NT2/D1 (cell line): ENCODE data around the gene PAOX.

Experiments used
- DNase-seq: peaks from one replicate; pipeline ENCODE4 v3.0.0-alpha.2; 2011; ENCODE audit warnings: low read depth, low spot score
- H3K27me3 ChIP-seq: 2 replicates; pipeline ENCODE4 v1.6.0; 2011; ENCODE audit warnings: mild to moderate bottlenecking; ENCODE audit not compliant: insufficient read length, insufficient read depth
- H3K36me3 ChIP-seq: 2 replicates; pipeline ENCODE4 v1.6.1; 2011; ENCODE audit warnings: mild to moderate bottlenecking, low read length, mixed read lengths; ENCODE audit not compliant: insufficient read depth, insufficient read length
- H3K4me1 ChIP-seq: 2 replicates; pipeline ENCODE4 v1.5.1; 2011; ENCODE audit not compliant: insufficient read depth, insufficient read length
- H3K4me3 ChIP-seq: 2 replicates; pipeline ENCODE4 v1.5.1; 2011; ENCODE audit warnings: low read depth; ENCODE audit not compliant: insufficient read length
- H3K9ac ChIP-seq: 2 replicates; pipeline ENCODE4 v1.6.0; 2011; ENCODE audit warnings: low read depth; ENCODE audit not compliant: insufficient read length
- H3K9me3 ChIP-seq: 2 replicates; pipeline ENCODE4 v1.5.1; 2011; ENCODE audit warnings: mild to moderate bottlenecking, low read length; ENCODE audit not compliant: insufficient read depth
- SUZ12 ChIP-seq: IDR thresholded peaks from 2 replicates; pipeline ENCODE4 v1.6.1; 2011; ENCODE audit not compliant: insufficient read length, insufficient read depth; ENCODE audit errors: extremely low read depth
- YY1 ChIP-seq: IDR thresholded peaks from 2 replicates; pipeline ENCODE4 v1.6.1; 2011; ENCODE audit not compliant: insufficient read length, insufficient read depth
- ZNF274 ChIP-seq: IDR thresholded peaks from 2 replicates; pipeline ENCODE4 v1.6.1; 2011; ENCODE audit warnings: mild to moderate bottlenecking, low read depth, low read length

Gene PAOX

GRCh38 chr10:133394064-133394663, 15.1 kb downstream of the PAOX start, which contains the start of gene MTG1:
MTG1 (plus strand) TSS chr10:133394157; CDS start chr10:133394221, 64 bp downstream.
- H3K4me1 ChIP-seq = peaks cover 2% of the 10 kb centered on the region
- H3K36me3 ChIP-seq = peaks cover 34% of the 10 kb centered on the region
- no peaks in the 10 kb centered on the region for H3K27me3 ChIP-seq
- peak; percentile 81 for DNase-seq
- H3K9ac ChIP-seq = peak within 1 kb of the TSS; percentile 96
- H3K4me3 ChIP-seq = peak within 1 kb of the TSS; percentile 86
- TF ChIP-seq YY1 = peak; percentile 27
- TF ChIP-seq SUZ12 = no peak
- no peak for TF ChIP-seq ZNF274
- H3K9me3 ChIP-seq = no peaks in the 10 kb centered on the region

DNA sequence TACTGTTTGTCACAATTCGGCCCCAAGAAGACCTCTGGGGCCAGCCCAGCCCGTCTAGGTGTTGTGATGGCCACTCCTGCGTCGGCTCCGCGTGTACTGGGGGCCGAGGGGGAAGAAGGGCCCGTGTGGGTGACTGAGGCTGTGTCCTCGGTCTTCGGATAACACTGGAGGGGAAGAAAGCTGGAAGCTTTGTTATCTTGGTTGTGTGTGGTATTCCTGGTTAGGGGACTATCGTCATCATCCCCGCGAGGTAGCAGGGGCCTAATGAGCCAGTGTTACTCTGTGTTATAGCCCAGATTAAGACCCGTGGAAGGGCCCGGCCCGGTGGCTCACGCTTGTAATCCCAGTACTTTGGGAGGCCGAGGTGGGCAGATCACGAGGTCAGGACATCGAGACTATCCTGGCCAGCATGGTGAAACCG, 15.7 kb downstream of the PAOX start:
- DNase-seq = no peak

DNA sequence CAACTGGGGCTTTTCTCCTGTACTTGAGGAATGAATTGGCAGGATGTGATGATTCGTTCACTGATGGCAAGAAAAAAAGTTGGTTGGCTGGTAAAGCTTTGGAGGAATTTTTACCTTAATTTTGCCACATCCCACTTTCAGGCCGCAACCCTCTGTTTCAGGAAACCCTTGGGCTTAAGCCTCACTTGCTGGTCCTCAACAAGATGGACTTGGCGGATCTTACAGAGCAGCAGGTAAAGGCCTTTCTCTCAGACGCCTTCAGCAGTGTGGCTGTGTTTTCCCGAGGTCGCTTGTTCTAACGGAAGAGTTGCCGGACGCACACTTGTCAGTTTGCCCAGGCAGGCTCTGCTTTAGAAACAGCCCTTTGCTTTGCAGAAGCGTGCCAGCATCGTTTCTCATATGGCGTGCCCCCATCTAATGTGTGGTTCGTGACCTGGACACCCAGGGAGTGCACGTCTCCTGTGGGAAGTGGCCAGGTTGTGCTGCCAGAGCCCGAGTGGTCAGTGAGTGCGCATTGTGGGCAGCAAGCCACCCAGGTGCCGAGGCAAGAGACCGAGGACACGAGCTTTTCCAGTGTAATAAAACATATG, 17.1 kb downstream of the PAOX start:
- H3K4me3 ChIP-seq = no peak overlapping the region
- no peaks in the 10 kb centered on the region for H3K27me3 ChIP-seq
- H3K4me1 ChIP-seq = peaks cover under 1% of the 10 kb centered on the region
- H3K9ac ChIP-seq = no peak overlapping the region
- DNase-seq = no peak
- TF ChIP-seq ZNF274 = no peak
- no peak for TF ChIP-seq YY1
- TF ChIP-seq SUZ12 = no peak
- peaks cover 51% of the 10 kb centered on the region for H3K36me3 ChIP-seq
- H3K9me3 ChIP-seq = no peaks in the 10 kb centered on the region

More for the DNA sequence above, 15.7 kb downstream of the PAOX start:
- Histone ChIP-seq H3K27me3 (no peaks in the 10 kb centered on the region), H3K4me1 (peaks cover 2% of the 10 kb centered on the region), H3K9ac (peak overlapping the region; percentile 96), H3K9me3 (no peaks in the 10 kb centered on the region), H3K36me3 (peaks cover 40% of the 10 kb centered on the region), H3K4me3 (peak overlapping the region; percentile 86)
- TF ChIP-seq ZNF274 = no peak
- no peak for TF ChIP-seq SUZ12
- no peak for TF ChIP-seq YY1

DNA sequence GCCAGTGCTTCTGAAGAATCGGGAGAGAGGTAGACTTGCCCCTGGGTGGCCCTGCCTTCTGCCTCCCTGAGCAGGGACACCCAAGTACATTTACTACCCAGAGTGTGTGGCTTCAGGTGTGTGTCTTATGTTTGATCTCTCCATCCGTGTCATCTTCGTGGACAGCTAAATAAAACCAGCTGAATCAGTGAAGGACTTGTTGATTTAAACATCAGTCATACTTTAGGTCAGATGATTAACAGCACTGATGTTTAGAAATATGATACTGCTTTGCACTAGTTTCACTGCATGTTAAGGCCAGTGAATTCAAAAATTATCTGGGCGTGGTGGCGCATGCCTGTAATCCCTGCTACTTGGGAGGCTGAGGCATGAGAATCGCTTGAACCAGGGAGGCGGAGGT, 18.9 kb downstream of the PAOX start:
- no peaks in the 10 kb centered on the region for H3K4me1 ChIP-seq
- no peak overlapping the region for H3K9ac ChIP-seq
- H3K9me3 ChIP-seq = no peaks in the 10 kb centered on the region
- no peaks in the 10 kb centered on the region for H3K27me3 ChIP-seq
- no peak for TF ChIP-seq YY1
- no peak for TF ChIP-seq SUZ12
- no peak for TF ChIP-seq ZNF274
- DNase-seq = no peak
- no peak overlapping the region for H3K4me3 ChIP-seq
- H3K36me3 ChIP-seq = peaks cover 68% of the 10 kb centered on the region

GRCh38 chr10:133399123-133399601, 20.1 kb downstream of the PAOX start:
- Histone ChIP-seq H3K36me3 (peaks cover 77% of the 10 kb centered on the region), H3K4me3 (no peak overlapping the region), H3K9me3 (no peaks in the 10 kb centered on the region)

GRCh38 chr10:133400624-133401424, 21.8 kb downstream of the PAOX start:
- no peak overlapping the region for H3K4me3 ChIP-seq
- peaks cover 88% of the 10 kb centered on the region for H3K36me3 ChIP-seq
- TF ChIP-seq YY1 (no peak), SUZ12 (no peak), ZNF274 (no peak)
- no peak overlapping the region for H3K9ac ChIP-seq
- no peaks in the 10 kb centered on the region for H3K9me3 ChIP-seq
- no peak for DNase-seq
- no peaks in the 10 kb centered on the region for H3K4me1 ChIP-seq
- H3K27me3 ChIP-seq = no peaks in the 10 kb centered on the region

More at GRCh38 chr10:133399123-133399601, 20.1 kb downstream of the PAOX start:
- no peak for DNase-seq
- no peak overlapping the region for H3K9ac ChIP-seq
- H3K27me3 ChIP-seq = no peaks in the 10 kb centered on the region
- TF ChIP-seq YY1 = no peak
- TF ChIP-seq ZNF274 = no peak
- no peak for TF ChIP-seq SUZ12
- H3K4me1 ChIP-seq = no peaks in the 10 kb centered on the region
